Measurements from ENCODE around the gene LINGO3. TPM values are rescaled to one million over a fixed set of nuclear protein-coding genes. Genes with fewer than 3 reads are reported as not detected.

LINGO3 gene
- total RNA-seq, 1 experiment from 2014 or later: 2.0 TPM

GRCh38 chr19:2306281-2306806, 1.6 kb downstream of the LINGO3 start:
- peaks cover 23% of the 10 kb centered on the region for H3K27me3 Mint-ChIP-seq (ENCODE audit: low read depth)
- no peak for TF ChIP-seq ZMAT4 (CRISPR knock-in tag; IDR thresholded peaks at IDR 0.05)
- TF ChIP-seq ERG (CRISPR knock-in tag; IDR thresholded peaks at IDR 0.05): no peak
- TF ChIP-seq NR3C1 (CRISPR knock-in tag; conservative IDR thresholded peaks at IDR 0.05; ENCODE audit: low read depth): no peak
- TF ChIP-seq MXD4 (CRISPR knock-in tag; IDR thresholded peaks at IDR 0.05; ENCODE audit: borderline replicate concordance): no peak
- no peak for TF ChIP-seq ZNF281 (CRISPR knock-in tag; IDR thresholded peaks at IDR 0.05)
- TF ChIP-seq ZNF416 (CRISPR knock-in tag; IDR thresholded peaks at IDR 0.05): no peak
- TF ChIP-seq E2F5 (CRISPR knock-in tag; IDR thresholded peaks at IDR 0.05): no peak
- no peak for TF ChIP-seq SMAD3 (CRISPR knock-in tag; IDR thresholded peaks at IDR 0.05; ENCODE audit: borderline replicate concordance)
- no peak for TF ChIP-seq GRHL2 (CRISPR knock-in tag; IDR thresholded peaks at IDR 0.05; ENCODE audit: insufficient replicate concordance, severe bottlenecking)
- no peak for TF ChIP-seq SMAD4 (CRISPR knock-in tag; IDR thresholded peaks at IDR 0.05)
- no peak for TF ChIP-seq AR (CRISPR knock-in tag; IDR thresholded peaks at IDR 0.05)
- TF ChIP-seq ZNF219 (CRISPR knock-in tag; IDR thresholded peaks at IDR 0.05; ENCODE audit: borderline replicate concordance): no peak
- TF ChIP-seq CTCF (IDR thresholded peaks at IDR 0.05): no peak
- no peak for TF ChIP-seq STAT6 (CRISPR knock-in tag; conservative IDR thresholded peaks at IDR 0.05; ENCODE audit: low read depth)
- TF ChIP-seq GABPB1 (CRISPR knock-in tag; IDR thresholded peaks at IDR 0.05): no peak
- ATAC-seq (no peak), DNase-seq (ENCODE audit: low spot score) (no peak)
- H3K36me3 Mint-ChIP-seq: no peaks in the 10 kb centered on the region
- POLR2A ChIA-PET: no interaction called here
- H3K4me1 Mint-ChIP-seq: peaks cover 7% of the 10 kb centered on the region
- H3K27ac Mint-ChIP-seq: no peak overlapping the region
- no peak overlapping the region for H3K4me3 Mint-ChIP-seq
- CTCF ChIA-PET: interaction anchor here (0.5 to 2.4 kb wide), 7 partner anchors 9 to 285 kb away, joined by 3 to 12 read pairs (median 3); partner anchors contain the start of gene MOB3A
- no peaks in the 10 kb centered on the region for H3K9me3 Mint-ChIP-seq
